ENCODE data around the gene CCR5. TPM values are rescaled to one million over a fixed set of nuclear protein-coding genes. Genes with fewer than 3 reads are reported as not detected.

Gene CCR5
- total RNA-seq, 1 experiment from 2014 or later, result not detected

DNA sequence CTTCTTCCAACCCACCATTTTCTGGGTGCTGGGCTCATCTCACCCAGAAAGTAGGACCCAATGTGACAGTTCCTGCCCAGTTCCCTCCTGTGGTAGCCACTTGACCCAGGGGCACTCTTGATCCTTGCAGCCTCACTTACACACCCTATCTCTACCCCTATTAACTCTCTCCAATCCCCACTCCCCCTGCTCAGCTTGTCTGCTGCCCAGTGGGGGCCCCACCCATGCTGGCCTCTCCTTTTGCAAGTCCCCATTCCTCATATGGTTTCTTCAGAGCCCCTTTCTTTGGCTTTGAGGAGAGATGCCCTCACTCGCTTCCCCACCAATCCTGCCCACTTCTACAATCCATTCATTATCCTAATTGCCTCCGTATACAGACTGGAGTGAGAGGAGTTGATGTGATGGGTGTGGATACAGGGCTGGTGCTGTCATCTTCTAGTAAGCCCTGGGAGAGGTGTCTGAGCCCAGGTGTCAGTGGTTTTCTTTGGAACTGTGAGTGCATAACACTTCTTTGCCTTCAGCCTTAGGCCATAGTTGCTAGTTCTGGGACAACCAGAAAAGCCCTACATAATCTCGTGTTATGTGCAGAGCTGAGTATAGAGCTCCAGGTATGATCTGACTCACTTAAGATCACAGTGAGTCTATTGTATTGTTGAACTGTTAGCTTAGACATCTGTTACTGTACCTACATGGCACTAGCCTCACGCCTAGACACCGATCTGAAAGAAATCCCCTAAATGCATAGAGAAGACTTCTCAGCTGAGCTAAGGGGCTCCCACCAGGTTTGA, 4.8 kb upstream of the CCR5 start:
- Histone ChIP-seq H3K27me3 (ENCODE audit: insufficient read depth, low read length) (peaks cover 16% of the 10 kb centered on the region), H3K36me3 (ENCODE audit: control insufficient read depth in 1 of 2, insufficient read depth in 2 of 2, low read length in 2 of 2) (no peaks in the 10 kb centered on the region), H4K20me1 (ENCODE audit: insufficient read depth) (no peaks in the 10 kb centered on the region), H3K27ac (ENCODE audit: low read depth, low read length) (no peak overlapping the region), H3K9me3 (ENCODE audit: control insufficient read depth in 1 of 2, insufficient read depth in 1 of 2, low read depth in 1 of 2, low read length in 2 of 2) (no peaks in the 10 kb centered on the region), H3K4me2 (ENCODE audit: low read length) (no peak overlapping the region), H3K4me3 (replicated peaks in 1 of 2; ENCODE audit: low read depth in 1 of 2, low read length in 2 of 2) (no peak overlapping the region), H3K9me2 (ENCODE audit: insufficient read depth) (no peaks in the 10 kb centered on the region), H3K79me2 (ENCODE audit: insufficient read depth, low read length) (no peaks in the 10 kb centered on the region), H3K9ac (ENCODE audit: low read length) (no peak overlapping the region), H3K4me1 (ENCODE audit: control insufficient read depth in 1 of 2, insufficient read depth in 2 of 2, low read length in 2 of 2) (no peaks in the 10 kb centered on the region), H2AFZ (ENCODE audit: low read depth, low read length, poor library complexity, severe bottlenecking) (no peak overlapping the region)
- RAD21 ChIA-PET (ENCODE audit: low non-redundant PET in 1 of 2, low total read pairs in 2 of 2, uncharacterized antibody in 2 of 2, unreplicated experiment in 2 of 2), result no interaction called here
- POLR2A ChIA-PET, result no interaction called here
- intact Hi-C loops (cut with micrococcal nuclease), result loop anchor here (5.0 kb wide), 1 partner anchor 269 kb away; no protein-coding TSS in a partner anchor
- TF ChIP-seq EZH2phosphoT487 (IDR thresholded peaks at IDR 0.05; ENCODE audit: borderline replicate concordance), result no peak
- TF ChIP-seq, protein P1, sequence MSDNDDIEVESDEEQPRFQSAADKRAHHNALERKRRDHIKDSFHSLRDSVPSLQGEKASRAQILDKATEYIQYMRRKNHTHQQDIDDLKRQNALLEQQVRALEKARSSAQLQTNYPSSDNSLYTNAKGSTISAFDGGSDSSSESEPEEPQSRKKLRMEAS (IDR thresholded peaks at IDR 0.05), result no peak
- no peak for TF ChIP-seq EZH2 (IDR thresholded peaks at IDR 0.05)
- no peak for TF ChIP-seq SP1 (IDR thresholded peaks at IDR 0.05; ENCODE audit: low read depth)
- no peak for TF ChIP-seq JUND (IDR thresholded peaks at IDR 0.05)
- TF ChIP-seq EGR1 (IDR thresholded peaks at IDR 0.05; ENCODE audit: low read depth), result no peak
- no peak for TF ChIP-seq REST (IDR thresholded peaks at IDR 0.05; ENCODE audit: low read depth)
- TF ChIP-seq SRF (IDR thresholded peaks at IDR 0.05; ENCODE audit: low read depth), result no peak
- no peak for TF ChIP-seq TCF7L2 (IDR thresholded peaks at IDR 0.05; ENCODE audit: borderline replicate concordance, extremely low read depth, insufficient read depth, insufficient read length)
- TF ChIP-seq CEBPB (IDR thresholded peaks at IDR 0.05; ENCODE audit: low read depth), result no peak
- TF ChIP-seq POLR2AphosphoS5 (IDR thresholded peaks at IDR 0.05; ENCODE audit: low read depth, low read length), result no peak
- TF ChIP-seq, protein P2, sequence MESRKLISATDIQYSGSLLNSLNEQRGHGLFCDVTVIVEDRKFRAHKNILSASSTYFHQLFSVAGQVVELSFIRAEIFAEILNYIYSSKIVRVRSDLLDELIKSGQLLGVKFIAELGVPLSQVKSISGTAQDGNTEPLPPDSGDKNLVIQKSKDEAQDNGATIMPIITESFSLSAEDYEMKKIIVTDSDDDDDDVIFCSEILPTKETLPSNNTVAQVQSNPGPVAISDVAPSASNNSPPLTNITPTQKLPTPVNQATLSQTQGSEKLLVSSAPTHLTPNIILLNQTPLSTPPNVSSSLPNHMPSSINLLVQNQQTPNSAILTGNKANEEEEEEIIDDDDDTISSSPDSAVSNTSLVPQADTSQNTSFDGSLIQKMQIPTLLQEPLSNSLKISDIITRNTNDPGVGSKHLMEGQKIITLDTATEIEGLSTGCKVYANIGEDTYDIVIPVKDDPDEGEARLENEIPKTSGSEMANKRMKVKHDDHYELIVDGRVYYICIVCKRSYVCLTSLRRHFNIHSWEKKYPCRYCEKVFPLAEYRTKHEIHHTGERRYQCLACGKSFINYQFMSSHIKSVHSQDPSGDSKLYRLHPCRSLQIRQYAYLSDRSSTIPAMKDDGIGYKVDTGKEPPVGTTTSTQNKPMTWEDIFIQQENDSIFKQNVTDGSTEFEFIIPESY (IDR thresholded peaks at IDR 0.05; ENCODE audit: extremely low read depth, insufficient replicate concordance, low read length), result no peak
- no peak for TF ChIP-seq RAD21 (IDR thresholded peaks at IDR 0.05; ENCODE audit: low read depth)
- no peak for TF ChIP-seq ATF3 (IDR thresholded peaks at IDR 0.05)
- TF ChIP-seq CBX3 (IDR thresholded peaks at IDR 0.05; ENCODE audit: low read depth), result no peak
- TF ChIP-seq ELF1 (IDR thresholded peaks at IDR 0.05; ENCODE audit: borderline replicate concordance, low read depth), result no peak
- no peak for TF ChIP-seq POLR2A (IDR thresholded peaks at IDR 0.05; ENCODE audit: borderline replicate concordance, extremely low read depth, insufficient read depth, insufficient read length)
- TF ChIP-seq SIN3A (IDR thresholded peaks at IDR 0.05; ENCODE audit: low read depth), result no peak
- TF ChIP-seq YY1 (IDR thresholded peaks at IDR 0.05; ENCODE audit: extremely low read depth, insufficient replicate concordance, low read depth, low read length), result no peak
- TF ChIP-seq ZFX (IDR thresholded peaks at IDR 0.05), result no peak
- CTCF ChIA-PET, result no interaction called here
- no TSS peak for BruUV-seq (replicated peaks)
- ATAC-seq, result no peak
- no peak for DNase-seq (ENCODE audit: low read depth, low spot score)

Data from HCT116 (cell line).